IPS-20b (cell line): ENCODE data around the gene GFRA1.

ENCODE experiments used
- H3K27ac ChIP-seq: one replicate; pipeline ENCODE4 v1.5.1; 2013; ENCODE audit warnings: low read length
- H3K27me3 ChIP-seq: 2 replicates; pipeline ENCODE4 v1.6.1; 2013; ENCODE audit warnings: mild to moderate bottlenecking, low read length, inconsistent platforms; ENCODE audit not compliant: insufficient read depth
- H3K36me3 ChIP-seq: 2 replicates; pipeline ENCODE4 v1.6.1; 2013; ENCODE audit warnings: low read depth, mild to moderate bottlenecking, inconsistent platforms, low read length, moderate library complexity; ENCODE audit not compliant: insufficient read depth
- H3K4me1 ChIP-seq: 2 replicates; pipeline ENCODE4 v1.6.1; 2013; ENCODE audit warnings: mild to moderate bottlenecking, control low read depth, inconsistent platforms, low read length, moderate library complexity; ENCODE audit not compliant: insufficient read depth
- H3K4me3 ChIP-seq: 2 replicates; pipeline ENCODE4 v1.5.1; 2013; ENCODE audit warnings: mild to moderate bottlenecking, low read length, inconsistent platforms
- H3K9ac ChIP-seq: 2 replicates; pipeline ENCODE4 v1.6.1; 2013; ENCODE audit warnings: low read depth, mild to moderate bottlenecking, inconsistent platforms, low read length, moderate library complexity
- H3K9me3 ChIP-seq: 2 replicates; pipeline ENCODE4 v1.6.1; 2013; ENCODE audit warnings: mild to moderate bottlenecking, low read depth, low read length, inconsistent platforms; ENCODE audit not compliant: insufficient read depth

The GFRA1 gene

GRCh38 chr10:116208956-116209567 lies 63.9 kb downstream of the GFRA1 start:
- no peaks in the 10 kb centered on the region for H3K27me3 ChIP-seq
- no peaks in the 10 kb centered on the region for H3K9me3 ChIP-seq
- H3K27ac ChIP-seq: no peak overlapping the region
- no peak overlapping the region for H3K9ac ChIP-seq
- no peaks in the 10 kb centered on the region for H3K36me3 ChIP-seq
- H3K4me1 ChIP-seq: no peaks in the 10 kb centered on the region
- H3K4me3 ChIP-seq: no peak overlapping the region

DNA sequence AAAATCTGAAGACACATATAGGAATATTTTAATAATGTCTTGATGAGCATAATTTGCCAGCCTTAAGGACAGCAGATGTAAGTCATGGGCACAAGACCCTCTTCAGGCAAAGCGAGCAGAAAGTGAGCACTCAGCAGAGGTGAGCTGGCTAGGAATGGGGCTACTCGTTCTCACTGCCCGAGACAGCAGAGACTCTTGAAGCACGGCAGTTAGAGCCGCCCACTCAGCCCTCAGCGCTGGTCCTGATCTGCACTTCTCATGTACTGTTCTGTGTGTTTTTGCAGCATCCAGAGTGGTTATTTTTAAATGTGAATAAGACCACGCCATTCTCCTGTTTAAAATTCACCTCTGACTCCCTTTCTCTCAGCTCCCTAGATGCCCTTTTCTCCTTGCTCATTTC lies 65.3 kb downstream of the GFRA1 start:
- no peak overlapping the region for H3K4me3 ChIP-seq
- no peak overlapping the region for H3K9ac ChIP-seq

DNA sequence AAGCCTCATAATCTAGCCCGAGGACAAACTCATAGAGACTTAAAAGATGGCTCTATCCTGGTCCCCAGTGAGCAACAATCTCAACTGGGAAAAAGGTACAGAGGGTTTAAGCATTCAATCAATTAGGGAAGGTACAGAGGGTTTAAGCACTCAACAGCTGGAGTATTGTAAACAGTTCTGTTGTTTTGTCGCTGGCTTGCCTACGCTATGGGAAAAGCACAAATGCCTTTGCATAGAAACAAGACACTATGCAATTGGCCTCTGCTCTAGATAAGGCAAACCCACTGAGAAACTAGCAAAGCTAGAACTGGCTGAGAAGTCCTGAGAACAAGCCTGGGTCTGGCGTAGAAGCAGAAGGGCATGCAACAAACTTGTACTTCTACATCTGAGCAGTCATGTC lies 69.3 kb downstream of the GFRA1 start:
- Histone ChIP-seq H3K36me3 (no peaks in the 10 kb centered on the region), H3K4me1 (no peaks in the 10 kb centered on the region), H3K27me3 (no peaks in the 10 kb centered on the region), H3K4me3 (no peak overlapping the region), H3K9ac (no peak overlapping the region), H3K9me3 (no peaks in the 10 kb centered on the region), H3K27ac (no peak overlapping the region)

More for the DNA sequence above, 65.3 kb downstream of the GFRA1 start:
- Histone ChIP-seq H3K36me3 (no peaks in the 10 kb centered on the region), H3K4me1 (no peaks in the 10 kb centered on the region), H3K27ac (no peak overlapping the region), H3K9me3 (no peaks in the 10 kb centered on the region), H3K27me3 (no peaks in the 10 kb centered on the region)

GRCh38 chr10:116201670-116202430 lies 71.2 kb downstream of the GFRA1 start:
- no peaks in the 10 kb centered on the region for H3K9me3 ChIP-seq
- no peak overlapping the region for H3K27ac ChIP-seq
- no peaks in the 10 kb centered on the region for H3K27me3 ChIP-seq
- H3K4me3 ChIP-seq: no peak overlapping the region
- H3K36me3 ChIP-seq: no peaks in the 10 kb centered on the region
- H3K4me1 ChIP-seq: no peaks in the 10 kb centered on the region
- no peak overlapping the region for H3K9ac ChIP-seq

DNA sequence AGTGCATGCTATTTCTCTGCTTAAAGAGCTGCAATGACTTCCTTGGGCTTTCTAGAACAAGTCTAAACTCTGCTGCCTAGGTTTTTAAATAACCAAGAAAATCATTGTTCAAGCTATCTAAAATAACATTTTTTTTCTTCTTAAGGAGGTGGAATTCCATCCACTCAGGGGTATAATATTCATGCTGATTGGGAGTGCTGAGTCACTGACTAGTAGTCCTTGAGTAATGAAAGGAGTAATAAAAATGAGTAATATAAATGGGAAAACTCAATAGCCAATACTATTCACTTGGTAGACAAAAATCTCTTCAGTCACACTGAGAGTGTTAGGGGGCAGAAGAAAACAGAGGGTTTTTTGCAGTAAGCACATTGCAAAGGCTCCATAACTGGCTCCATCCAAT lies 72.0 kb downstream of the GFRA1 start:
- Histone ChIP-seq H3K27me3 (no peaks in the 10 kb centered on the region), H3K36me3 (no peaks in the 10 kb centered on the region), H3K4me3 (no peak overlapping the region), H3K9ac (no peak overlapping the region), H3K9me3 (peaks cover 2% of the 10 kb centered on the region; the same call in 1 of the 2 replicates), H3K27ac (no peak overlapping the region), H3K4me1 (no peaks in the 10 kb centered on the region)

GRCh38 chr10:116198676-116199035 lies 74.3 kb downstream of the GFRA1 start:
- Histone ChIP-seq H3K4me1 (peaks cover 6% of the 10 kb centered on the region; the same call in 1 of the 2 replicates), H3K27me3 (no peaks in the 10 kb centered on the region), H3K9ac (no peak overlapping the region), H3K36me3 (no peaks in the 10 kb centered on the region), H3K4me3 (no peak overlapping the region), H3K27ac (no peak overlapping the region), H3K9me3 (peaks cover 10% of the 10 kb centered on the region)

DNA sequence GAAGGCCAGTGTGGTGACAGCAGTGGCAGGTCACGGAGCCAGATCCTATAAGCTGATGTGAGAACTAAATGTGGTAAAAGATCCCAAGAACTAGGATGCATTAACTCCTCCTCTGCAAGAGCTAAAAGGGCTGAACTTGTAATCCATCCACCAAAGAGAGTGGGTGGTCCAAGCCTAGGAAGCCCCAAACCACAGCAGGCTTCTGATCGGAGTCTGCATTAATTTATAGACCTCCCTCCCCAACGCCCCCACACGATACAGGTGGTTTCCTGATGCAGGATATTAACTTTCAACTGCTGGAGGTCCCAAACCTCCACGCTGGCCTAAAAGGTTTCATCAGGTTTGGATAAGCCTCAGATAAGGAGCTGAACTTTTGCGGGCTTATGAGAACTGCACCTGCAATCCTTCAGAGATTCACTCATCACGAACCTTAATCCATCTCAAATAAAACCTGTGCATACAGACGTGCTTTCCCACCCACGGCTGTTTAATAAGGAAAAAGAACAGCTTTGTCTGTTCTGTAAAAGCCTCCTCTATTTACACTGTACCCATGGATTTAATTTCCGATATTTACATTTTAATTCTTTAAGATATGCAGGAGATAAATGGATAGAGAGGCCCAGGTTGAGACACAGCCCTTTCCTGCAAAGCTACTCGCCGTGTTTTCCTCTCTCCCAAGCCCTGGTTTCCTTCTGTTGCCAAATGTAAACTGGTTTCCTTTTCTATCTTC lies 74.9 kb downstream of the GFRA1 start:
- Histone ChIP-seq H3K27me3 (no peaks in the 10 kb centered on the region), H3K9ac (no peak overlapping the region), H3K27ac (no peak overlapping the region), H3K9me3 (peaks cover 10% of the 10 kb centered on the region), H3K4me3 (no peak overlapping the region), H3K36me3 (no peaks in the 10 kb centered on the region), H3K4me1 (peaks cover 9% of the 10 kb centered on the region; the same call in 1 of the 2 replicates)

GRCh38 chr10:116195583-116195982 lies 77.4 kb downstream of the GFRA1 start:
- Histone ChIP-seq H3K9ac (no peak overlapping the region), H3K27ac (no peak overlapping the region), H3K4me1 (peaks cover 9% of the 10 kb centered on the region; the same call in 1 of the 2 replicates), H3K9me3 (peaks cover 10% of the 10 kb centered on the region), H3K27me3 (no peaks in the 10 kb centered on the region), H3K4me3 (no peak overlapping the region), H3K36me3 (no peaks in the 10 kb centered on the region)

GRCh38 chr10:116195039-116195438 lies 78.0 kb downstream of the GFRA1 start:
- peaks cover 9% of the 10 kb centered on the region; the same call in 1 of the 2 replicates for H3K4me1 ChIP-seq
- no peaks in the 10 kb centered on the region for H3K36me3 ChIP-seq
- no peak overlapping the region; the same call in 1 of the 2 replicates for H3K9ac ChIP-seq
- no peaks in the 10 kb centered on the region for H3K27me3 ChIP-seq
- H3K4me3 ChIP-seq: no peak overlapping the region
- peaks cover 10% of the 10 kb centered on the region for H3K9me3 ChIP-seq
- no peak overlapping the region for H3K27ac ChIP-seq

GRCh38 chr10:116194061-116194460 lies 78.9 kb downstream of the GFRA1 start:
- no peak overlapping the region for H3K4me3 ChIP-seq
- no peak overlapping the region for H3K9ac ChIP-seq
- no peak overlapping the region for H3K27ac ChIP-seq
- peaks cover 9% of the 10 kb centered on the region; the same call in 1 of the 2 replicates for H3K4me1 ChIP-seq
- H3K36me3 ChIP-seq: no peaks in the 10 kb centered on the region
- peaks cover 10% of the 10 kb centered on the region for H3K9me3 ChIP-seq
- H3K27me3 ChIP-seq: no peaks in the 10 kb centered on the region

- H3K27ac ChIP-seq: no peak overlapping the region
- no peak overlapping the region for H3K9ac ChIP-seq
- H3K4me3 ChIP-seq: no peak overlapping the region
- H3K27me3 ChIP-seq: no peaks in the 10 kb centered on the region
- H3K4me1 ChIP-seq: peaks cover 9% of the 10 kb centered on the region; the same call in 1 of the 2 replicates
- peaks cover 7% of the 10 kb centered on the region for H3K9me3 ChIP-seq
- H3K36me3 ChIP-seq: no peaks in the 10 kb centered on the region
Measured at GRCh38 chr10:116190883-116191282, 82.1 kb downstream of the GFRA1 start.
